ENCODE results near the gene RNF7.
"Not testable (repeated sequence)": the region's sequence is repeated elsewhere in the genome, so short reads cannot be mapped to it uniquely, and the experiment has no call there.

The RNF7 gene

DNA sequence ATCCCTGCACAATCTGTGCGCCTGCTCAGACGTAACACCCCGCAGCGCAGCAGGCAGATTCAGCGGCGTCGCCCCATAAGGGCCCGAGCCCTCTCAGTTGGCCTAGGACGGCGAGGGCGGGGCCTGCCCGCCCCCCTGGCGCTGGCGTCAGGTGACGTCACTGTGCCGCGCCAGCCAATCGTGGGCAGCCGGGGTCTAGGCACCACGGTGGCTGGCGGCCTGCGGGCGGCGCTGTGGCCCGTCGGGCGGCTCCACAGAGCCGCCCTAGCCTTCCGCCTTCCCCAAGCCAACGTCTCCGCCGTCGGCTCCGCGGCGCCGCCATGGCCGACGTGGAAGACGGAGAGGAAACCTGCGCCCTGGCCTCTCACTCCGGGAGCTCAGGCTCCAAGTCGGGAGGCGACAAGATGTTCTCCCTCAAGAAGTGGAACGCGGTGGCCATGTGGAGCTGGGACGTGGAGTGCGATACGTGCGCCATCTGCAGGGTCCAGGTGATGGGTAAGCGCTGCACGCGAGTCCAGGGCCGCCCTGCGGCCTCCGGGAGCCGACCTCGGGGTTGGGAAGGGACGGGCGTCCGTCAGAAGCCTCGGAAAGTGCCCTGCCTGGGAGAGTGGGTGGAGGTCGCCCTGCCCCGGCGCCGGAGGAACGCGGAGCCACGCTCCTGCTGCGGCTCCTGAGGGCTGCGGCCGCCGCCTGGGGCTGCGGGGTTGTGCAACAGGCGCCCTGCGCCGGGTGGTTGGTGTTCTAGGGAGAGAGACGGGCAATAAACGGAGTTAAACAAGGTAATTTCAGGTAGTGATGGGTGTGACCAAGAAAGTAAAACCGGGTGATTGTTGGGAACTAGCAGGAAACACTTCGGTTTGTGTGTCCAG is at the start of gene RNF7:
Gene RNF7 (plus strand): TSS at position 277 of the 869 bp plus-strand sequence. CDS start 44 bp downstream, at position 321.
- peak; percentile 99 for DNase-seq (ENCODE audit: low spot score)

DNA sequence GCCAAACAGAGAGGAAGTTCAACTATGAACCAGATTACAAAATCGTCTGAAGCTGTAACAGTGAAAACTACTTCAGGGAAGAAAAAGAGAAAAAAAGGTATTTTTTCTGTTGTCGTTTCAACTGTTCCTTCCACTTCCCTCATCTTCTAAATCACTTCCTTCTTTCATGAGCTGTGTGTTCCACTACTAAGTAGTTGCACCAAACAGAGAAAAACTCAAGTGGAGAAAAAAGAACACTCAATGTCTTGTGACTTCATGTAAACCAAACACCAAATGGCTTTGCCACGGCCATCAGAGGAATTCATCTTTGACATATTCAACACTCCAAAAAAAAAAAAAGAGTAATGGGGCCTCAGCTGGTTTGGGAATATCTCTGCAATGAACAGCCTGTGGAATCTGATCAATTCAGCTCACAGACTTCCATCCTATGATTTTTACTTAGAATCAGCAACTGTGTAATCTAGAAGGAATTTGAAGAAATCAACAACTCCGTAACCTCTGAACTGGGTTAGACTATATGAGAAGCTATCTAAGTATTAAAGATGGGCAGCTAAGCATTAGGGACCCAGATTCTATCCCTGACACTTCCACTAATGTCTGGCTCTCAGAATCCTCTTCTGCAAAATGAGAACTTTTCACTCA is 47.5 kb upstream of the RNF7 start:
- no peak for DNase-seq (ENCODE audit: low spot score)

DNA sequence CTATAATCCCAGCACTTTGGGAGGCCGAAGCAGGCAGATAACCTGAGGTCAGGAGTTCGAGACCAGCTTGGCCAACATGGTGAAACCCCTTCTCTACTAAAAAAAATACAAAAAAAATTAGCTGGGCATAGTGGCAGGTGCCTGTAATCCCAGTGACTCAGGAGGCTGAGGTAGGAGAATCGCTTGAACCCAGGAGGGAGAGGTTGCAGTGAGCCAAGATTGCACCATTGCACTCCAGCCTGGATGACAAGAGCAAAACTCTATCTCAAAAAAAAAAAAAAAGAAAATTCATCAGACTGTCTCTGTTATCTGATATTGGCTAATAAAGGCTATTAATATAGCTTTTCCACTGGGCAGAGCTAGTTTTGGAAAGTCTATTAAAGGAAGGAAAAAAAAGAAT is 46.6 kb upstream of the RNF7 start:
- not testable (repeated sequence) for DNase-seq (ENCODE audit: low spot score)

DNA sequence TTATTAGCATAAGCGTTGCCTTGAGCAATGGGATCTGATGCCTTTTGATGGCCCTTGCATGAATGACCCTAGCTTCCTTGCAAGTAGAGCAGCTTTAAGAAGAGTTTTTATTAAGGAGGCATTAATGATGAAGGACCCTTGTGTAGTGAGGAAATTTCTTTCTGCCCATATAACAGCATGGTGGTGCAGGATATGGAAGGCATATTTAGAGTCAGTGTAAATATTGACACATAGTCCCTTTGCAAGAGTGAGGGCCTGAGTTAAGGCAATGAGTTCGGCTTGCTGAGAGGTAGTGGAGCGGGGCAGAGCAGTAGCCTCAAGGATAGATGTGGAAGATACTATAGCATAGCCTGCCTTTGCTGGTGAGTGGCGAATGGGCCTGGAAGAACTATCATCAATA is 45.1 kb upstream of the RNF7 start:
- DNase-seq (ENCODE audit: low spot score), result not testable (repeated sequence)

DNA sequence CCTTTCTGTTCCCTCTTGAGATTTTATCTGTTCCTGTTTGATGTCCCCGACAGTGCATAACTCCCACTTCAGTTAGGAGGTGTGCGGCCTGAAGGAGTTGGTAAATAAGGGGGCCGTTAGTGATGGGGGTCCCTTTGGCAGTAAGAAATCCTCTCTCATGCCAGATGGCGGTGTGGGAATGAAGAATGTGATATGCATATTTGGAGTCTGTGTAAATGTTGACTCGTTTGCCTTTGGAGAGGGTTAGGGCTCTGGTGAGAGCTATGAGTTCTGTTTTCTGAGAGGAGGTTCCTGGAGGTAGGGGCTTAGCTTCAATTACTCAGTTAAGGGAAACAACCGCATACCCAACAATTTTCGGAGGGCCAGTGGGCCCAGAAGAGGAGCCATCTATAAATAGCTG is 38.8 kb upstream of the RNF7 start:
- no peak for DNase-seq (ENCODE audit: low spot score)

DNA sequence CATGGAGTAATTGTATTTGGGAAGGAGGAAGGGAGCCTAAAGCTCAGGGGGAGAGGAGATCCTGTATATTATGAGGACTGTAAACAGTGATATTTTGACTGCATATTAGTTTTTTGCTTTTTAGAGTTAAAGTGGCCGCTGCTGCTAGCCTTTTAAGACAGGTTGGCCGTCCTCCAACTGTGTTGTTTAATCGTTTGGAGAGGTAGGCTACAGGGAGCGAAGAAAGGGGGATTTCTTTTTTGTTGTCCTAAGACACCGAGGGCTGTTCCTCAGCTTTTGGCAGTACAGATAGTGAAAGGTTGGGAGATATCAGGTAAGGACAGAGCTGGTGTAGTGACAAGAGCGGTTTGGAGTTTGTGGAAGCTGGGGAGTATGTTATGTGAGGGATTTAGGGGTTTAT is 38.2 kb upstream of the RNF7 start:
- DNase-seq (ENCODE audit: low spot score), result no peak

DNA sequence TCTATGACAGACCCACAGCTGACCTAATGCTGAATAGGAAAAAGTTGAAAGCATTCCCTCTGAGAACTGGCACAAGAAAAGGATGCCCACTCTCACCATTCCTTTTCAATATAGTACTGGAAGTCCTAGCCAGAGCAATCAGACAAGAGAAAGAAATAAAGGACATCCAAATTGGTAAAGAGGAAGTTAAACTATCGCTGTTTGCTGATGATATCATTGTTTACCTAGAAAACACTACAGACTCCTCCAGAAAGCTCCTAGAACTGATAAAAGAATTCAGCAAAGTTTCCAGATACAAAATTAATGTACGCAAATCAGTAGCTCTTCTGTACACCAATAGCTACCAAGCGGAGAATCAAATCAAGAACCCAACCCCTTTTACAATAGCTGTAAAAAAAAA is 34.7 kb upstream of the RNF7 start:
- DNase-seq (ENCODE audit: low spot score), result not testable (repeated sequence)

DNA sequence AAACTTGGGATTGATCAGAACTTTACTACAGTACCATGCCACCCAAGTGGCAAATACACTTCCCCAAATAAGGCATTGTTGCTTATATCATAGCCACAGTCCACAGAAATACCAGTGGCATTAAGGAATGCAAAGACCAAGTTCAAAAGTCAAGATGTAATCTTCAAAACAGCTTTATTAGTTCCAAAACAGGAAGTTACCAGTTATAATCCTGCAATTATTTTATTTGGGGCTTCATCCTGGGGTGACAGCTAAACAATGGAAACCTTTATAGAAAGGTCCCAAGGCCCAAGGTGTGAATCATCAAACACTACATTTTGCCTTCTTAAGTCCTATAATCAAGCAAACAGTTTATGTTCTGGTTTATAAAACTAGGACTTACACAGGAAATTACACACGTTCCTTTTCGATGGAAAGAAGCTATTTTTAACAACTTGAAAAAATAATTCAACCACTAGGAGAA is 30.3 kb upstream of the RNF7 start:
- peak; percentile 66 for DNase-seq (ENCODE audit: low spot score)

DNA sequence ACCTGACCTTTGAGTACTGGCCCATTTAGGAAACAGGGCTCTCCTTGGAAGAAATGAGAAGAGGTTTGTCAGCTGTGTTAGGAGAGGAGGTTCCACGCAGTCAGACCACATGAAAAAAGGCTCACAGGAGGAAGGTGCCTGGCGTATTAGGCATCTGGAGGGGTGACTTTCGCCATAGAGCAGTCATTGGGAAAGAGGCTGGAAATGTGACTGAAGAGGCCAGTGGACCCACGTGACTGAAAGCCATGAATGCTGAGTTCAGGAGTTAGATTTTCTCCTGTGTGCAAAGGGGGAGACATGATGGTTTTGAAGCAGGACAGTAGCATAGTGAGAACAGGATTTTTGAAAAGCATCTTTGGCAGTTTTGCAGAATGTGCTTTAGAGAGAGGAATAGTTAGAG is 29.7 kb upstream of the RNF7 start:
- no peak for DNase-seq (ENCODE audit: low spot score)

DNA sequence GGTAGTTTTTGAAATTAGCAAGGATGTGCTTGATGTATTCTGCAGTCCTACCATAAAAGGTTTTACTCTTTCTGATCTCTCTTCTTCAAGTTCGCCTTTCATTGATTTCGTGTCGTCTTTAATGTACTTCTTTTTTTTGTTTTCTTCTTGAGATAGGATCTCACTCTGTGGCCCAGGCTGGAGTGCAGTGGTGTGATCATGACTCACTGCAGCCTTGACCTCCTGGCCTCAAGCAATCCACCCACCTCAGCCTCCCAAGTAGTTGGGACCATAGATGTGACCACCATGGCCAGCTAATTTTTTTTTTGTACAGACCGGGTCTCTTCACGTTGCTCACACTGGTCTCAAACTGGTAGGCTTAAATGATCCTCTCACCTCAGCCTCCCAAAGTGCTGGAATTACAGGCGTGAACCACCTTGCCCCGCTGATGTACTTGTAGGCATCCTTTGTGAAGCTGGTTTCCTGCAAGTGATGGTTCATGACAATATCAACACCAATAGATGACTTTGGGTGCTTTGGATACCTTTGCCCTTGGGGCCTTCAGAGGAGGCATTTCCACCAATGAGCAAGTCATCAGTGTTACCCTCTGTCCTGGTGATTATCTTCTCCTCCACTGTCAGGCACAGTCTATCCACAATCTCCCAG is 28.9 kb upstream of the RNF7 start:
- no peak for DNase-seq (ENCODE audit: low spot score)

DNA sequence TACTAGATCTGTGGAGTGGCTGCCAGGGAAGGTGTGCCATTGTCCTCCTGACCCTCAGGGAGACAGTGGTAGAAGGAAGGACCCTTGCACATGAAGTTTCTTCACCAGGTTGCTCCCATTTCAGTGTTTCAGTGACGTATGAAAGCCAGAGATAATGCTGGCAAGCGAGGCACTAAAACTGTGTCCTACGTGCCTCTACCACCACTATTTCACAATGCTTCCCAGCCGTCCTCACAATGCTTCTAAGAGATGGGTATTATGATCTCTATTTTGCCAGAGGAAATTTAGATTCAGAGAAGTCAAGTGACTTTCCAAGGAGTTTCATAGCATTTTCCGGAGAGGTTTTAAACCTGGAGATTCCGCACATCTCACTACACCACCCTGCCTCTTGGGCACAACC is 28.0 kb upstream of the RNF7 start:
- DNase-seq (ENCODE audit: low spot score), result no peak

DNA sequence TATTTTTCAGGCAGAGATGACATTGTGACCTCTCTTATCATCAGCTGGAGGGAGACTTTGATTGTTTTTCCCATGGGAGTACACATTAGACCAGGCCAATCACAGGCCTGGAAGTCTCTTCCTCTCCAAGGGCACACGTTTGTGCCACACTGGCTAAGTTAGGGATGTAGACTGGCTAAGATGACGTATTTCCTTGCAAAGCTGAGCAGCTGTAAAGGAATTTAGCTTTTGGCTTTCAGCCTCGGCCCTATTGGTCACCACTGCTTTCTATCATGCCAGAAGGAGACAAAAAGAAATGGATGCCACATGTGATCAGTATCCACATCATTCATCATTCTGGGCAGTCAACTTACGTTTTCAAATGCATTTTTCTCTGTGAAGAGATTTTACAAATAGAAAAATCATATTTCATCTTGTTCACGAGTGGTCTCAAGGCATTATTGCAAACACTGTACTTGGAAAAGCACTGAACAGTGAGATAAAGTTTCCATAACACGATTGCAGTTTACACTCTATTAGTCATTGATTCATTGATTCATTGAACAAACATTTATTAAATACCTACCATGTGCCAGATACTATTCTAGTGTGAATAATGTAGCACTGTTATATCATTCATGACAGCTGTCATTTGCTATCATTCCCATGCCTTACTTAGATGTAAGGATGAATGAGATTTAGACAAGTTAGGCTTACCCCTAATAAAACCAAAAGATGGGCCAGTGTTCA is 27.0 kb upstream of the RNF7 start:
- peak; percentile 85 for DNase-seq (ENCODE audit: low spot score)

DNA sequence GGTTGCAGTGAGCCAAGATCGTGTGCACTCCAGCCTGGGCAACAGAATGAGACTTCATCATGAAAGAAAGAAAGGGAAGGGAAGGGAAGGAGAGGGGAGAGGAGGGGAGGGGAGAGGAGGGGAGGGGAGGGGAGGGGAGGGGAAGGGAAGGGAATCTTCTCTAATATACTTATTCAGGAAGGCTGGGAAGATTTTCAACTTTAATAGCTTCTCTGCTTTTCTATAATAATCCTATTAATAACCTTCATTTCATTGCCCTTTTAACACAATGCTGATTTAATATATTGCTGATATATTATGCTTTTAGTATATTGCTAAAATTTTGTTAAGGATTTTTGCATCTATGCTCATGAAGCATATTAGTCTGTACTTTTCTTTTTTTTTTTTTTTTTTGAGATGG is 23.4 kb upstream of the RNF7 start:
- no peak for DNase-seq (ENCODE audit: low spot score)

DNA sequence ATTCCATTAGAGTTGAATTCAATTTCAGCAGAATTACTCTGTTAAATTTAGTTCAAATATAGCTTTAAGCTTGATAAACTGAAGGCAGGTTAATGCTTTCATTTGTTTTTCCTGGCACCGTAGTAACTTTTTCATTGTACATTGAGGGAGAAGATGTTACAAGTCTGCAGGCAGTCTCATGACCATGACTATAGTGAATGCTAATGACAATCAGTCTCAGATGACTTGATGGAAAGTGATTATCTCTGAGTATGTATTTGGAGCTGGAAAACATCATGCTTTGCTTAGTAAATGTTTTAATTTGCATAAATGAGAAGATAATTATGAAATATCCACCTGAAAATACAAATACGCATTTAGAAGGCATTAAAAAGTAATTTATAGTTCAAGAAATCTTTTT is 16.0 kb upstream of the RNF7 start:
- no peak for DNase-seq (ENCODE audit: low spot score)

DNA sequence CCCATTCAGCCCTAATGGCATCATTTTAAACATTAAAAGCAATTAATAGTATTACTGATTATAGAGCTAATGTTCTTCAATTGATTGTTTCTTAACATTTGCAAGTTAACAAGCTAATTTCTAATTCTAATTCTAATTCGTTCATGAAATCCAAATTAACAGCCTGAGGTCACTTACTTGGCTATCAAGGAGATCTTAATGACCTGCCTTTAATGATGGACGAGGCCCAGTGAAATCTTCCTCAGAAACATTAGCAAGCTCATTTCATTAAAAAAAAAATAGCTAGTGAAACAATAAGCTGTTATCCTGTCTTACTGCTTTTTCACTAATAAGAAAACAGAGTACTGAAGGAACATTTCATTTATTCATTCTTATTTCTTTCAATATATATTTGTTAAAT is 15.4 kb upstream of the RNF7 start:
- DNase-seq (ENCODE audit: low spot score), result no peak

DNA sequence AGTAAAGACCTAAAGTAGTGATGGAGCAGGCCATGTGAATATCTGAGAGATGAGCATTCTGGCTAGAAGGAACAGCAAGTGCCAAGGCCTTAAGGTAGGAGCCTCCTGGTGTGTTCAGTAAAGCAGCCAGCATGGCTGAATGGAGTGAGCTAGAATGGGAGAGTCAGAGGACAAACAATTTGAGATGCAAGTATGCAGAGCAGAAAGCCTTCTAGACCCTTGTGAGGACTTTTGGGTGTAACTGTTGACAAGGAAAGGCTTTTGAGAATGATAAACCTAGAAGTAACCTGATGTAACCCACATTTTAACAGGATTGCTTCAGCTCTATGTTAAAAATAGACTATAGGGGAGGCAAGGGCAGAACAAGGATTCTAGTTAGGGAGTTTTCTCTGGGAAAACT is 14.8 kb upstream of the RNF7 start:
- DNase-seq (ENCODE audit: low spot score), result no peak

DNA sequence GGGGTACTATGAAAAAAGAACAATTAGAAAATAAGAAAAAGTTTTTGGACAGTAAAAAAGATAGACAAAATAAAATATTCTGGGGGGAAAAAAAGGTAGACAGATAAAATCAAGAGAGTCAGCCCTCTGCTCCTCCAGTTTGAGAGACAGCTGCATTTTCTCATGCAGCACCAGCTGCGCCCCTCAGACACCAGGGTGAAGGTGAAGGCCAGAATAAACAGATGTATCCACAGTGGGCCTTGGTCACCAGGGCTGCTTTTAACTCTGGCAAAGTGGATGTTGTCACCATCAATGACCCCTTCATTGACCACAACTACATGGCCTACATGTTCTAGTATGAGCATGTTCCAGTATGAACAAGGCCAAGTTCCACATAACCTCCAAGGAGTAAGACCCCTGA is 13.9 kb upstream of the RNF7 start:
- no peak for DNase-seq (ENCODE audit: low spot score)

DNA sequence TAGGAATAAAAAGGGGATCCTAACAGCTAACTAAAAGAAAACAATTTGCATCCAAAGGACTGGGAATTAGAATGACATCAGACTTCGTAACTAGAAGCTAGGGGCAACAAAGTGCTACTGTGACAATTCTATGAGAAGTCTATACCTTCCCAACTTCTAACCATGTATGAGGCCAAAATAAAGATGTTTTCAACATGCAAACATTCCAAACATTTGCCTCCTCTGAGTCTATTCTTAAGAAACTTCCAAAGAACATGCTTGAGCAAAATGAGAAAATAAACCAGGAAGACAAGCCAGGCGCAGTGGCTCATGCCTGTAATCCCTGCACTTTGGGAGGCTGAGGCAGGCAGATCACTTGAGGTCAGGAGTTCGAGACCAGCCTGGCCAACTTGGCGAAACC is 13.1 kb upstream of the RNF7 start:
- DNase-seq (ENCODE audit: low spot score), result no peak

DNA sequence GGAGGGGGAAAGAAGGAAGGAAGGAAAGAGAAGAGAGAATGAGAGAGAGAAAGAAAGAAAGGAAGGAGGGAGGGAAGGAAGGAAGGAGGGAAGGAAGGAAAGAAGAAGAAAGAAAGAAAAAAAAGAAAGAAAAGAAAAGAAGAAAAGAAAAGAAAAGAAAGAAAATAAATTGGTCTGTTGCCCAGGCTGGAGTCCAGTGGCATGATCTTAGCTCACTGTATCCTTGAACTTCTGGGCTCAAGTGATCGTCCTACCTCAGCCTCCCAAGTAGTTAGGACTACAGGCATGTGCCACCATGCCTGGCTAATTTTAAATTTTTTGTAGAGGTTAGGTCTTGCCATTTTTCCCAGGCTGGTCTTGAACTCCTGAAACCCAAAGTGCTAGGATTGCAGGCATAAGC is 11.6 kb upstream of the RNF7 start:
- DNase-seq (ENCODE audit: low spot score), result no peak

DNA sequence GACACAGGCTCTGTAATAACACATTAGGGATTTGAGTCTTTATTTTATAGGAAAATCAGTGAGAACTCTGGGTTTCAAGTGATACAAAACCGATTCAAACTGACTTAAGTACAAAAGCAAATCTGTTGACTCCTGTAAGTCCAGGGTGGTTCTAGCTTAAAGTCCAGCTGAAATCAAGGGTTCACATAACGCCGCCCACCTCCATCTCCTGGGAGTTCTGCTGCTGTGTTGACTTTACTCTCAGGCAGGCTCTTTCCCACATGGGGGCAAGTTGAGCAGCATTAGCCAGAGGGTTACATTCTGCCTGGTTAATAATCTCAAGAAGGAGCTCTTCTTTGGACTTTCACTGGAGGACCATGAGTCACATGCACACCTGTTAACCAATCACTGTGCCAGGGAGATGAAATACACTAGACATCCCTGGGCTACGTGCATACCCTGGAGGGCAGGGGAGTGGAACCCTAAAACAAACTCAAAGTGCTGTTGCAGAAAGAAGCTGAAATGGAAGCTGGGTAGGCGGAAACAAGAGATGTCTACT is 9.7 kb upstream of the RNF7 start:
- no peak for DNase-seq (ENCODE audit: low spot score)

DNA sequence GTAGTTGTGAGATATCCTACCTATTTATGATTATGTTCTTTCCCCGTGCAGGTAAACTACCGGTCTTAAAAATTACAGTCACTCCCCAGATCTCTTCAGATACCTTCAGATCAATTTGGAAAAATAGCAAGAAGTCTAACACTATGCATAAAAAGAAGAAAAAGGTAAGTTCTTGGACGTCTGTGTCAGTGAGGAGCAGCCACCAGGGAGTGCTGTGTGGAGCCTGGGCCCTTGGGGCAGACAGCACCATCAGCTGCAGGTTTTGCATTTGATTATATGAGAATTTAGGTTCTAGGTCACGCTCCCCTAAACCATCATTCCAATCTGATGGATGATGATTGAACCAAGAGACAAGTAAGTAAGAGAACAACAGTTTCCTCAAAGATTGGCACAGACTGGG is 8.9 kb upstream of the RNF7 start:
- no peak for DNase-seq (ENCODE audit: low spot score)

DNA sequence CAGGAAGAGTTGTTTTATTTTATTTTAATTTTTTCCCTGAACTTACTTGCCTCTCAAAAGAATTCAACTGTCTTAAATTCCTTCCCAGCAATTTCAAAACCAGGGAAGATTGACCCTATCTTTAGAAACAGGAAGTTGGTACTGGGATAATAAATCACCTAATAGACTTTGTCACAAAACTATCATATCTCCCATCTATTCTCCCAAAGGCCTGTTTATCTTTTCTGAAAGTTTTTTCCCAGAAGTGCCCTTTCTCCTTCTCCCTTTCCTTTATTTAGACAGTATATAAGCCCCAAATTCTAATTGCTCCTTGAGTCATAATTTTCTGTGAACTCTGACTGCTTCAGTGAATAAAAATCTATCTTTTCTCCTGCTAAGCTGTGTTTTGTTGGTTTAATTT is 2.9 kb upstream of the RNF7 start:
- no peak for DNase-seq (ENCODE audit: low spot score)
